Endodermal cell (in vitro differentiated cells): ENCODE measurements around the gene SHISA9. TPM values are rescaled to one million over a fixed set of nuclear protein-coding genes. Genes with fewer than 3 reads are reported as not detected.

Experiments used
- DNase-seq: peaks from one replicate; pipeline ENCODE4 v3.0.0-alpha.2; 2017
- H3K27ac ChIP-seq: 2 replicates; pipeline ENCODE4 v1.5.1; 2013; ENCODE audit warnings: mild to moderate bottlenecking, low read depth, low read length, moderate library complexity
- H3K27me3 ChIP-seq: 2 replicates; pipeline ENCODE4 v1.6.1; 2013; ENCODE audit warnings: mild to moderate bottlenecking, low read length, moderate library complexity; ENCODE audit not compliant: insufficient read depth, control insufficient read depth, poor library complexity, severe bottlenecking
- H3K36me3 ChIP-seq: 2 replicates; pipeline ENCODE4 v1.7.0; 2013; ENCODE audit warnings: mild to moderate bottlenecking, low read length, moderate library complexity; ENCODE audit not compliant: control insufficient read depth, insufficient read depth
- H3K4me1 ChIP-seq: one replicate; pipeline ENCODE4 v1.7.0; 2013; ENCODE audit warnings: low read length; ENCODE audit not compliant: control insufficient read depth, insufficient read depth
- H3K4me3 ChIP-seq: 2 replicates; pipeline ENCODE4 v1.5.1; 2013; ENCODE audit warnings: mild to moderate bottlenecking, low read length, moderate library complexity
- H3K9ac ChIP-seq: 2 replicates; pipeline ENCODE4 v1.6.1; 2013; ENCODE audit warnings: mild to moderate bottlenecking, low read length, moderate library complexity; ENCODE audit not compliant: poor library complexity, severe bottlenecking; ENCODE audit errors: extremely low read depth
- H3K9me3 ChIP-seq: 2 replicates; pipeline ENCODE4 v1.6.1; 2013; ENCODE audit warnings: mild to moderate bottlenecking, low read length, moderate library complexity; ENCODE audit not compliant: control insufficient read depth
- H3K27ac Mint-ChIP-seq: 2 replicates; pipeline ENCODE4 v1.8.0; 2020; ENCODE audit warnings: mixed read lengths
- H3K27me3 Mint-ChIP-seq: 2 replicates; pipeline ENCODE4 v1.8.0; 2021; ENCODE audit warnings: mild to moderate bottlenecking, mixed read lengths; ENCODE audit not compliant: insufficient read depth
- H3K36me3 Mint-ChIP-seq: 2 replicates; pipeline ENCODE4 v1.8.0; 2020; ENCODE audit warnings: low read depth, mixed read lengths
- H3K4me1 Mint-ChIP-seq: 2 replicates; pipeline ENCODE4 v1.8.0; 2020; ENCODE audit warnings: mixed read lengths
- H3K4me3 Mint-ChIP-seq: 2 replicates; pipeline ENCODE4 v1.8.0; 2020; ENCODE audit warnings: mild to moderate bottlenecking, moderate library complexity, mixed read lengths
- H3K9me3 Mint-ChIP-seq: 2 replicates; pipeline ENCODE4 v1.8.0; 2020; ENCODE audit warnings: mild to moderate bottlenecking, mixed read lengths
- CTCF ChIP-seq: fragments of 200-600 bp; sonication (generic); conservative IDR thresholded peaks from 2 replicates; pipeline ENCODE4 v1.5.0; 2021; ENCODE audit warnings: antibody characterized with exemption, mild to moderate bottlenecking
- WGBS, 2 experiments: methylation state at CpG; one replicate each; pipeline versions ENCODE4 v1.1.5 to v1.1.7; 2013; ENCODE audit warnings: missing lambda C conversion rate in 2 of 2, mixed read lengths in 1 of 2; ENCODE audit not compliant: insufficient coverage in 1 of 2, insufficient read length in 1 of 2; 5-methylcytosine and 5-hydroxymethylcytosine counted together
- total RNA-seq, 2 donors: library from RNA; stranded (reverse); fragmentation: NEBNext Ultra II Directional in 1 of 2; extraction: Animal tissue kit (Norgen Biotek cat#: 25700) in 1 of 2; gene quantifications; 2 replicates in 1 of 2; 3 replicates in 1 of 2; pipeline ENCODE4 v1.2.1, GENCODE V29; 2021

SHISA9 gene
- total RNA-seq, 2 donors from 2014 or later: 5.2 to 27.8 TPM

GRCh38 chr16:13099822-13100221 is 198.4 kb downstream of the SHISA9 start:
- Histone ChIP-seq H3K36me3 (no peaks in the 10 kb centered on the region), H3K9me3 (peaks cover 10% of the 10 kb centered on the region), H3K27me3 (no peaks in the 10 kb centered on the region), H3K4me1 (peaks cover 7% of the 10 kb centered on the region), H3K27ac (no peak overlapping the region), H3K4me3 (no peak overlapping the region), H3K9ac (no peak overlapping the region)
- Mint-ChIP-seq H3K27me3 (peaks cover 14% of the 10 kb centered on the region), H3K9me3 (peaks cover 5% of the 10 kb centered on the region), H3K4me1 (peaks cover 29% of the 10 kb centered on the region), H3K27ac (peak overlapping the region; percentile 12), H3K36me3 (peaks cover 3% of the 10 kb centered on the region), H3K4me3 (no peak overlapping the region)
- peak; percentile 90 for DNase-seq
- 17% methylated on average over 2 of the region's 2 CpGs; no CpG with 5 or more reads in 1 of the 2 experiments for WGBS, 2 experiments
- TF ChIP-seq CTCF: no peak

- H3K4me3 Mint-ChIP-seq: no peak overlapping the region
- H3K27ac Mint-ChIP-seq: no peak overlapping the region
Measured at GRCh38 chr16:13100970-13101369, 199.6 kb downstream of the SHISA9 start.

GRCh38 chr16:13101828-13102227 is 200.4 kb downstream of the SHISA9 start:
- Histone ChIP-seq H3K36me3 (no peaks in the 10 kb centered on the region), H3K4me1 (peaks cover 7% of the 10 kb centered on the region), H3K27me3 (no peaks in the 10 kb centered on the region), H3K4me3 (no peak overlapping the region), H3K9ac (no peak overlapping the region), H3K27ac (no peak overlapping the region), H3K9me3 (peaks cover 10% of the 10 kb centered on the region)
- no peak for TF ChIP-seq CTCF
- H3K9me3 Mint-ChIP-seq: peaks cover 5% of the 10 kb centered on the region
- WGBS, 2 experiments: 88 to 93% methylated on average over 3 of the region's 3 CpGs
- no peak overlapping the region for H3K27ac Mint-ChIP-seq
- H3K36me3 Mint-ChIP-seq: peaks cover 4% of the 10 kb centered on the region
- H3K27me3 Mint-ChIP-seq: peaks cover 12% of the 10 kb centered on the region
- H3K4me1 Mint-ChIP-seq: peaks cover 29% of the 10 kb centered on the region
- DNase-seq: no peak
- no peak overlapping the region for H3K4me3 Mint-ChIP-seq

More at GRCh38 chr16:13100970-13101369, 199.6 kb downstream of the SHISA9 start:
- H3K4me1 ChIP-seq: peaks cover 7% of the 10 kb centered on the region
- H3K4me3 ChIP-seq: no peak overlapping the region
- no peak for TF ChIP-seq CTCF
- no peak overlapping the region for H3K27ac ChIP-seq
- H3K36me3 Mint-ChIP-seq: peaks cover 3% of the 10 kb centered on the region
- WGBS, 2 experiments: 87 to 97% methylated on average over 4 to 5 of the region's 6 CpGs
- H3K9ac ChIP-seq: no peak overlapping the region
- peaks cover 29% of the 10 kb centered on the region for H3K4me1 Mint-ChIP-seq
- H3K9me3 ChIP-seq: peaks cover 10% of the 10 kb centered on the region
- H3K27me3 Mint-ChIP-seq: peaks cover 14% of the 10 kb centered on the region
- H3K27me3 ChIP-seq: no peaks in the 10 kb centered on the region
- DNase-seq: no peak
- no peaks in the 10 kb centered on the region for H3K36me3 ChIP-seq
- H3K9me3 Mint-ChIP-seq: peaks cover 5% of the 10 kb centered on the region
